ENCODE measurements around the gene ANOS1.
"Not testable (repeated sequence)": the region's sequence is repeated elsewhere in the genome, so short reads cannot be mapped to it uniquely, and the experiment has no call there.

Gene ANOS1

DNA sequence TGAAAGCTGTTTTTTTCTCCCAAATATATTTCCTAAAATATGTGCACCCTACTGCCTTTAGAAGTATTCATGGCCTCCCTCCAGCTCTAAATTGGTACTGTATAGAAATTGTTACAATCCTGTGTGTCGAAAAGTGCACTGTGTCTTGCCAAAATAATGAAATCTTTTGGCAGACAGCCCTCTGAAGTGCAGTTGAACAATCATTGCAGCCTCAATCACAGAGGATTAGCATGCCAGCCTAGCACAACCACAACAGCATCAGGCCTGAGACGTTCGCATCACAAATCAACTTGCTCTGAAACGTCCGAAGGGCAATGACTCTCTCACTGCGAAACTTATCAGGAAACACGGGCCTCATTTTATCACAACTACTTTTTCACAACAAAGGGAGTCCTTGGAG lies 99.0 kb downstream of the ANOS1 start:
- no peak for DNase-seq (ENCODE audit: low read depth in 1 of 2, low spot score in 1 of 2)

DNA sequence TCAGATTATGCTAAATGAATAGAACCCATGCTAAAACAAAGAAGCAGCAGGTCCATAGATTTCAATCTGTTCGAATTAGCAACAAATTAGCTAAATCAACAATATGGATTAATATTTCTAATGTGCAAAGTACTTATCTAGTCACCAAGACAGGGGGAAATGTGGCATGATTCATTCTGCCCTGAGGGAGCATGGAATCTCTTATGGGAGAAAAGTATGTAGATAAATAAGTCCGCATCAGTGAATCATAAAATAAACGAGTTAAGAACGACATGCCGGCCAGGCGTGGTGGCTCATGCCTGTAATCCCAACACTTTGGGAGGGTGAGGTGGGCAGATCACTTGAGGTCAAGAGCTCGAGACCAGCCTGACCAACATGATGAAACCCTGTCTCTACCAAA lies 102.1 kb downstream of the ANOS1 start:
- DNase-seq (ENCODE audit: low read depth in 1 of 2, low spot score in 1 of 2): no peak

DNA sequence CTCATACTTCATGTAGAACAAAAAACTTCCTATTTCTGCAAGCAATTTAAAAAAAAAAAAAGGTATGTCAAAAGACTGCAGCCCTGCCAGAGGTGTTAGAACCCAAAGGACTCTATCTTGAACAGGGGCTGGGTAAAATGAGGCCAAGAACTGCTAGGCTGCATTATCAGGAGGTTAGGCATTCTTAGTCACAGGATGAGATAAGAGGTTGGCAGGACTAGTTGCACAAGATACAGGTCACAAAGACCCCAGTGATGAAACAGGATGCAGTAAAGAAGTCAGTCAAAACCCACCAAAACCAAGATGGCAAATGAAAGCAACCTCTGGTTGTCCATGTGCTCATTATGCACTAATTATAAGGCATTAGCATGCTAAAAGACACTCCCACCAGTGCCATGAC lies 104.1 kb downstream of the ANOS1 start:
- DNase-seq (ENCODE audit: low read depth in 1 of 2, low spot score in 1 of 2): no peak

- DNase-seq (ENCODE audit: low read depth in 1 of 2, low spot score in 1 of 2): no peak
These were observed 124.6 kb downstream of the ANOS1 start for GRCh38 chrX:8607326-8607725.

DNA sequence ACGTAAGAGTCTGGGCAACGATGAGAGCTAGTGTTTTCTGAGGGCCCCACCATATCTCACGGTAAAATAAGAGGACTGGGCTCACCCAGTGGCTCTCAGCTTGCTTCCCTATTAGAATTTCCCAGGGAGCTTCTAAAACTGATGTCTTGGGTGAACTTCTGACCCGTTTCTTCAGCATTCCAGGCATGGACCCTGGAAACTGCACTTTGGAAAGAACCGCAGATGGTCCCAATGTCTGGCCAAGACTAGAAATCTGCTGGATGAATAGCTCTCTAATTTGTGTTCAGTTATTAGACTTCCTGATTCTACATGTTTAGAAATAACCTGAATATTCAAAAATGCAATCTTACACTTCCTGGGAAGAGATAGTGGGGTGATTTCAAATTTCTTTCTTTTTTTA lies 127.8 kb downstream of the ANOS1 start:
- DNase-seq (ENCODE audit: low read depth in 1 of 2, low spot score in 1 of 2): no peak

GRCh38 chrX:8591501-8591900 lies 140.4 kb downstream of the ANOS1 start:
- no peak for DNase-seq (ENCODE audit: low read depth in 1 of 2, low spot score in 1 of 2)

DNA sequence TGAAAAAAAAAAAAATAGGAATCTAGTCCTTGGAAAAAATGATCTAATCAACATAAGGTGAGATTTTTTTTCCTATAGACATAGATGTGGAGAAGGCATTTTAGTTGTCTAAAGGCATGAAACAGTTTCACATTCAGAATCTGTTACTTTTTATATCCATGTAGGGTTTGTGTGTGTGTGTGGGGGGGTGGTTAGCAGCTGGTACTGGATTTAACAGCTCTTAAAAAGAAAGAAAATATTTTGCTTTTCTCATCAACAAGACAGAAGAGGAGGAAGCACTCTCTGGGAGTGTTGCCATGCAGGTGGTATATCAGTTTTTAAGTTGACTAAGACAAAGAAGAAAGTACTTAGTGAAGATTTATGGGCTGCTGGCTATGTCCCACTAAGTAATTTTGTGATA lies 145.0 kb downstream of the ANOS1 start:
- DNase-seq (ENCODE audit: low read depth in 1 of 2, low spot score in 1 of 2): no peak

- DNase-seq (ENCODE audit: low read depth in 1 of 2, low spot score in 1 of 2): no peak
These were observed 152.3 kb downstream of the ANOS1 start for GRCh38 chrX:8579602-8580001.

DNA sequence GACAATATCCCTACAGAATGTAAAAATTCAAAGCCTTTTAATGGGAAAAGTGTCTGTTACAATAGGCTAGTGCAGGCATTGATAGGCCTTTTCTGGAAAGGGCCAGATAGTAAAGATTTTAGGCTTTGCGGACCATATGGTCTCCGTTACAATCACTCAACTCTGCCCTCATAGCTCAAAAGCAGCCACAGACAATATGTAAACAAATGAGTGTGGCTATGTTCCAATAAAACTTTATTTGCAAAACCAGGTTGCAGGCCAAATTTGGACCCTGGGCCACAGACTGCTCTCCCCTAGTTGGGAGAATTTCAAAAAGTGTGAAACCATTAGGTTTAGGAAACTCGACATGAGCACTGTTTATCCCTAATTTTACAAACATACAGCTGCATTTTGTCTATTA lies 155.1 kb downstream of the ANOS1 start:
- no peak for DNase-seq (ENCODE audit: low read depth in 1 of 2, low spot score in 1 of 2)

GRCh38 chrX:8565729-8566128 lies 166.2 kb downstream of the ANOS1 start:
- no peak for DNase-seq (ENCODE audit: low read depth in 1 of 2, low spot score in 1 of 2)

GRCh38 chrX:8548446-8548845 lies 183.5 kb downstream of the ANOS1 start:
- DNase-seq (ENCODE audit: low read depth in 1 of 2, low spot score in 1 of 2): no peak

GRCh38 chrX:8546715-8547114 lies 185.2 kb downstream of the ANOS1 start:
- DNase-seq (ENCODE audit: low read depth in 1 of 2, low spot score in 1 of 2): no peak

DNA sequence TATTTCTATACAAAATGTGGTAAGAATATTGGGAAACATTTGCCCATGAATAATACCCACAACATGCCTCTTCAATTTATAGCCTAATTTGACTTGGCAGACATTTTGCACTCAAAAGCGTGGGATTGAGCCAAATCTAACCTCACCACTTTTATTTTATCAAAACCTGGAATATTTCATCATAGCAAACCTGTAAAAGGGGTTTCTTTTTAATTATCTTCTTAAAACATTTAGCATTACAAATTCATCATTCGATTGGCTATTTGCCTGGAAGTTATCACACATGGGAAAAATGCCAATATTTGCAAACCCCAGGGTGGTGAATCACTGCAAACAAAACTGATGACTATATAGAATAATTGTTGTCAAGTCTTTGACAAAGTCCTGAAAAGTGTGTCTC lies 211.1 kb downstream of the ANOS1 start:
- no peak for DNase-seq (ENCODE audit: low read depth in 1 of 2, low spot score in 1 of 2)

DNA sequence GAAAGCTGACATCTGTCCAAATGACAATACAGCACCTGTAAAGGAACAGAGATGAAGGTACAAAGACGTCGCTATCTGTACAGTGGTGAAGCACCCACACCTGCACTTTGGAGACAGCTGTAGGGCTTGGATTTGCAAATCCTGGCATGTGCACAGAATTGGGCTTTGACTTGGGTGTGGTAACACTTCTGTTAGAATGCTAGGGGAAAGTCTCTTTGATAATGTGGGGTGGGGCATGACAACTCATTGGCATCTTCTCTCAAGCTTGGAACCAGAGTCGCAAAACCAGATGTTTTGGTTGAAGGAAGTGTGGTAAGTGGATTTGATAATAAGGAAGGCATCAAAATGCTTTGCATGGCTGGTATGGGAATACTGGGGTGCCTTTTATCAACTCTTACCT lies 211.8 kb downstream of the ANOS1 start:
- no peak for DNase-seq (ENCODE audit: low read depth in 1 of 2, low spot score in 1 of 2)

- DNase-seq (ENCODE audit: low read depth in 1 of 2, low spot score in 1 of 2): no peak
These were observed 227.5 kb downstream of the ANOS1 start for GRCh38 chrX:8504451-8504850.

DNA sequence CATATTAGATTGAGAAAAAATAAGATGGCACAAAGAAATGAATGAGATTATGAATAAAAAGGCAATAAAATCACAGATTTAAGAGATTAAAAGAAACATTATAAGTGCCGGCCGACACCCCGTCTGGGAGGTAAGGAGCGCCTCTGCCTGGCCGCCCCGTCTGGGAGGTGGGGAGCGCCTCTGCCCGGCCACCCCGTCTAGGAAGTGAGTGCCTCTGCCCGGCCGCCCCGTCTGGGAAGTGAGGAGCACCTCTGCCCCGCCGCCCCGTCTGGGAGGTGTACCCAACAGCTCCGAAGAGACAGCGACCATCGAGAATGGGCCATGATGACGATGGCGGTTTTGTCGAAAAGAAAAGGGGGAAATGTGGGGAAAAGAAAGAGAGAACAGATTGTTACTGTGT lies 229.8 kb downstream of the ANOS1 start:
- not testable (repeated sequence) for DNase-seq (ENCODE audit: low read depth in 1 of 2, low spot score in 1 of 2)

DNA sequence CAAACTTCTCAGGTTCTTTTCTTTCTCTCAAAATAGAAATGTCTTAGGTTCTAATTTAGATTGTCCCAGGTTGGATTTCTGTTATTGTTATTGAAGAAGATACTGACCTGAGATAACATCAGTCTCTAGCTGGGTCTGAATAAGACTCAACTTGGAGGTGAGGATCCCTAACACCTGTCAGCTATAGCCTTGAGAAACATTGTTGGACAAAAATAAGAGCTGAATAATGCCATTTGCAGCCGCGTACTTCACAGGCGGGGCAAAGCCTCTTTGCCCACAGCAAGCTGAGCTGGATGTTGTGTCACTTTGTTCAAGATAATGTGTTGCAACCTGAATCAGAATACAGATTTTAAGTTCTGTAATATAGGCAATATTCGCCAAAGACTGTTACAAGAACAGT lies 231.7 kb downstream of the ANOS1 start:
- no peak for DNase-seq (ENCODE audit: low read depth in 1 of 2, low spot score in 1 of 2)

- DNase-seq (ENCODE audit: low read depth in 1 of 2, low spot score in 1 of 2): not testable (repeated sequence)
These were observed 236.9 kb downstream of the ANOS1 start for GRCh38 chrX:8495036-8495435.

- DNase-seq (ENCODE audit: low read depth in 1 of 2, low spot score in 1 of 2): no peak
These were observed 247.5 kb downstream of the ANOS1 start for GRCh38 chrX:8484360-8484949.

Measured in activated T-helper 1 cell treated with anti-CD3 and anti-CD28 coated beads, Interleukin-2, amount 50 U/mL, for 16 hours (primary cell).